ENCODE data around the gene IRF7.

IRF7 gene

DNA sequence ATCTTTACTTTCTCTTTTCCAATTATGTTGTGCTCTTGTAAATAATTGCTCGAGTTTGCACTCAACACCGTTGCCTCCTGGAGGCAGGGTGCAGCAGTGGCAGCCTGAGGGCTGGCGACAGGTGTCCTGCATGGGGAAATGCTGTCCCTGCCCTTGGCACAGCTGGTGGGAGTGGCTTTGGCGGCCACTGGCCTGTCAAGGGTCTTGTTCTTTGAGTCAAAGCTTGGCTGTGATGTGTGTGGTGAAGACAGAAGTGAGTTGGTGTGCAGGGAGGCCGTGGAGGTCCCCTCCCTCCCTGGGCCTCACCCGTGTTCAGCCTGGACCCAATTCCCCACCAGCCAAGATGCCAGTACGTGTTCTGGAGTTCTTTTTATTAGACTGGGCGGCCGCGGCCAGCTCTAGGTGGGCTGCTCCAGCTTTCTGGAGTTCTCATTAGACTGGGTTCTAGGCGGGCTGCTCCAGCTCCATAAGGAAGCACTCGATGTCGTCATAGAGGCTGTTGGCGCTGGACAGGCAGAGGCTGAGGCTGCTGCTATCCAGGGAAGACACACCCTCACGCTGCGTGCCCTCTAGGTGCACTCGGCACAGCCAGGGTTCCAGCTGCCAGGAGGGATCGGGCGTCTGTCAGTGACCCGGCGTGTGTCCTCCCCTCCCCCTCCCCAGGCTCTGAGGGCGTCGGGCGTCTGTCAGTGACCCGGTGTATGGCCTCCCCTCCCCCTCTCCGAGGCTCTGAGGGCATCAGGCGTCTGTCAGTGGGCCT, 3.4 kb downstream of the IRF7 start:
- Histone ChIP-seq H3K4me1 (ENCODE audit: control extremely low read depth in 1 of 4, control insufficient read depth in 4 of 4, insufficient read depth in 4 of 4, low read length in 3 of 4) (peaks cover 0 to 31% (median 23%) of the 10 kb centered on the region in 4 experiments), H3K36me3 (ENCODE audit: control insufficient read depth in 4 of 4, insufficient read depth in 4 of 4, low read length in 3 of 4) (peaks cover 5 to 63% (median 48%) of the 10 kb centered on the region in 4 experiments), H3K27me3 (replicated peaks in 2 of 5; ENCODE audit: control insufficient read depth in 4 of 5, insufficient read depth in 5 of 5, low read length in 4 of 5) (no peaks in the 10 kb centered on the region), H3K4me3 (ENCODE audit: control insufficient read depth in 1 of 7, extremely low read depth in 1 of 7, insufficient read depth in 4 of 7, low read depth in 2 of 7, low read length in 6 of 7) (no peak overlapping the region), H3K27ac (ENCODE audit: insufficient read depth in 1 of 2, low read depth in 1 of 2, low read length in 2 of 2, poor library complexity in 1 of 2, severe bottlenecking in 2 of 2) (peak overlapping the region in 1 of 2 experiments; percentile 49), H3K9me3 (ENCODE audit: control extremely low read depth in 1 of 5, control insufficient read depth in 4 of 5, insufficient read depth in 2 of 5, low read depth in 1 of 5, low read length in 4 of 5) (no peaks in the 10 kb centered on the region)
- CTCF ChIA-PET: interaction anchor here (0.7 to 2.1 kb wide), 5 partner anchors 16 to 56 kb away, joined by 3 to 8 read pairs (median 5); no protein-coding TSS in a partner anchor
- POLR2A ChIA-PET: interaction anchor here (1.0 kb wide), 1 partner anchor 25 kb away, joined by 3 read pairs; no protein-coding TSS in a partner anchor
- DNase-seq: peak; percentile 39 to 60 (median 50)
- WGBS (ENCODE audit: insufficient coverage): 96% methylated on average over 18 of the region's 27 CpGs

DNA sequence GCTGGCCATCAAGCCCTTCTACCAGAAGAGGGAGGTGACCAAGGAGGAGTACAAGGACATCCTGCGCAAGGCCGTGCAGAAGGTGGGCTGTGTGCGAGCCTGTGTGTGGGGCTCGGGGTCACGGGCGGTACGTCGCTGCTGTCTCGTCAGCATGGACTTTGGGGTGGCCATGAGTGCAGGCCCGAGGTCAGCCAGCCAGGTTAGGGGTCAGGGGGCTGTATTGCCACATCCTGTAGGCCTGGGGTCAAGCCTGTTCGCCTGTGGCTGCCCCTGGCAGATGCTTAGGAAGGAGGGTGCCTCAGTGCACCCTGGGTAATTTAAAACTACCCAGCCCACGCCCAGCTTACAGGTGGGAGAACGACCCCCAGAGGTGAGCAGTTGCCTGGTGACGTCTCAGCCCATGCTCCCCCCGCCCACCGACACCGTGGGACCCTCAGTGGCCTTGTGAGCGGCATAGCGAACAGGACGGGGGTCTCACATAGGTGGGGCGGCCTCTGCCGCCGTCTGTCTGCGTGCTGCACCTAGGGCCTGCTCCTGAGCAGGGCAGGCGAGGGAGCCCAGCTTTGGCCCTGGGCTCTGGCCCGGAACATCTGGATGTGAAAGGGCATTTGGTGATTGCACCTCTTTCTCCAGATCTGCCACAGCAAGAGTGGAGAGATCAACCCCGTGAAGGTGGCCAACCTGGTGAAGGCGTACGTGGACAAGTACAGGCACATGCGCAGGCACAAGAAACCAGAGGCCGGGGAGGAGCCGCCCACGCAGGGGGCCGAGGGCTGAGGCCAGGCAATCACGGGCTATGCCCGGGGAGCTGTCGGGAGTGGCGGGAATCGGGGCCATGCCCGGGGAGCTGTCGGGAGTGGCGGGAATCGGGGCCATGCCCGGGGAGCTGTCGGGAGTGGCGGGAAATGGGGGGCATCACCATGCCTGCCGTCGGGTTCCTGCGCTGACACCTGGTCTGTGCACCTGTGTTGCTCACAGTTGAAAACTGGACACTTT, 4.5 kb downstream of the IRF7 start:
- Histone ChIP-seq H3K27me3 (replicated peaks in 2 of 5; ENCODE audit: control insufficient read depth in 4 of 5, insufficient read depth in 5 of 5, low read length in 4 of 5) (no peaks in the 10 kb centered on the region), H3K9me3 (ENCODE audit: control extremely low read depth in 1 of 5, control insufficient read depth in 4 of 5, insufficient read depth in 2 of 5, low read depth in 1 of 5, low read length in 4 of 5) (no peaks in the 10 kb centered on the region), H3K4me1 (ENCODE audit: control extremely low read depth in 1 of 4, control insufficient read depth in 4 of 4, insufficient read depth in 4 of 4, low read length in 3 of 4) (peaks cover 0 to 21% (median 13%) of the 10 kb centered on the region in 4 experiments), H3K36me3 (ENCODE audit: control insufficient read depth in 4 of 4, insufficient read depth in 4 of 4, low read length in 3 of 4) (peaks cover 5 to 74% (median 58%) of the 10 kb centered on the region in 4 experiments), H3K4me3 (ENCODE audit: control insufficient read depth in 1 of 7, extremely low read depth in 1 of 7, insufficient read depth in 4 of 7, low read depth in 2 of 7, low read length in 6 of 7) (no peak overlapping the region), H3K27ac (ENCODE audit: insufficient read depth in 1 of 2, low read depth in 1 of 2, low read length in 2 of 2, poor library complexity in 1 of 2, severe bottlenecking in 2 of 2) (no peak overlapping the region)
- no peak for DNase-seq
- 96% methylated on average over 36 of the region's 49 CpGs for WGBS (ENCODE audit: insufficient coverage)
- POLR2A ChIA-PET: interaction anchor here (0.6 to 0.9 kb wide), 2 partner anchors 10 to 22 kb away, joined by 7 to 10 read pairs; no protein-coding TSS in a partner anchor
- CTCF ChIA-PET: interaction anchor here (1.0 to 2.1 kb wide), 4 partner anchors 15 to 55 kb away, joined by 3 to 8 read pairs (median 5); no protein-coding TSS in a partner anchor

DNA sequence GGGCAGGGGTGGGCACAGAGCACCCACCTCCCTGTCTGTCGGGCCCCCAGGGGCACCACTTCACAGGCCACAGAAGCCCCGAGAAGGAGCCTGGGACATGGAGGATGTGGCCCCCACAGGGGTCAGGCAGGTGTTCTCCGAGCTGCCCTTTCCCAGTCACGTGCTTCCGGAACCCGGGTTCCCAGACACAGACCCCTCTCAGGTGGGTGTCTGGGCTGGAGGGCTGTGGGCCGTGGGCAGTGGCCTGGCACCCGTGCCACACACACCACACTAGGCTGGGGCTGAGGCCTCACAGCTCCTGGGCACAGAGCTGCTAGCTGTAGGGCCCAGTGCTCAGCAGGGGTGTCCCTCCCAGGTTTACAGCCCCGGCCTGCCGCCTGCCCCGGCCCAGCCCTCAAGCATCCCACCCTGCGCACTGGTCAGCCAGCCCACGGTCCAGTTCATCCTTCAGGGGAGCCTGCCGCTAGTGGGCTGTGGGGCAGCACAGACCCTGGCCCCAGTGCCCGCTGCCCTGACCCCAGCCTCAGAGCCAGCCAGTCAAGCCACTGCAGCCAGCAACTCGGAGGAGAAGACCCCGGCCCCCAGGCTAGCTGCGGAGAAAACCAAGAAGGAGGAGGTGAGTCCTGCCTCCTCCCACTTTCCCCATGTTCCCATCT, 5.5 kb downstream of the IRF7 start:
- Histone ChIP-seq H3K4me3 (ENCODE audit: control insufficient read depth in 1 of 7, extremely low read depth in 1 of 7, insufficient read depth in 4 of 7, low read depth in 2 of 7, low read length in 6 of 7) (no peak overlapping the region), H3K27me3 (replicated peaks in 2 of 5; ENCODE audit: control insufficient read depth in 4 of 5, insufficient read depth in 5 of 5, low read length in 4 of 5) (no peaks in the 10 kb centered on the region), H3K4me1 (ENCODE audit: control extremely low read depth in 1 of 4, control insufficient read depth in 4 of 4, insufficient read depth in 4 of 4, low read length in 3 of 4) (peaks cover 0 to 13% (median 10%) of the 10 kb centered on the region in 4 experiments), H3K36me3 (ENCODE audit: control insufficient read depth in 4 of 4, insufficient read depth in 4 of 4, low read length in 3 of 4) (peaks cover 7 to 84% (median 68%) of the 10 kb centered on the region in 4 experiments), H3K27ac (ENCODE audit: insufficient read depth in 1 of 2, low read depth in 1 of 2, low read length in 2 of 2, poor library complexity in 1 of 2, severe bottlenecking in 2 of 2) (no peak overlapping the region), H3K9me3 (ENCODE audit: control extremely low read depth in 1 of 5, control insufficient read depth in 4 of 5, insufficient read depth in 2 of 5, low read depth in 1 of 5, low read length in 4 of 5) (no peaks in the 10 kb centered on the region)
- DNase-seq: no peak
- ChIA-PET CTCF (interaction anchor here (1.0 kb wide), 1 partner anchor 55 kb away, joined by 3 read pairs; no protein-coding TSS in a partner anchor), POLR2A (interaction anchor here (0.9 kb wide), 1 partner anchor 9 kb away, joined by 7 read pairs; no protein-coding TSS in a partner anchor)
- WGBS (ENCODE audit: insufficient coverage): 99% methylated on average over 14 of the region's 18 CpGs

DNA sequence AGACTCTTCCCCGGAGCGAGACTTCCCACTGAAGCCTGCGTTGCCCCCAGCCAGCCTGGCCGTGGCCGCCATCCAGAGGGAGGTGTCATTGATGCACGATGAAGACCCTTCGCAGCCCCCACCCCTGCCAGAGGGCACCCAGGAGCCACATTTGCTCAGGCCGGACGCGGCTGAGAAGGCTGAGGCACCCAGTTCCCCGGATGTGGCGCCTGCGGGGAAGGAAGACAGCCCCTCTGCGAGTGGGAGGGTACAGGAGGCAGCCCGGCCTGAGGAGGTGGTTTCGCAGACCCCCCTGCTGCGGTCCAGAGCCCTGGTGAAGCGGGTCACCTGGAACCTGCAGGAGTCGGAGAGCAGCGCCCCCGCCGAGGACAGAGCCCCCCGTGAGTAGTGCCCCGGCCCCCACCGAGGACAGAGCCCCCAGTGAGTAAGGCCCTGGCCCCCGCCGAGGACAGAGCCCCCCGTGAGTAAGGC, 6.4 kb downstream of the IRF7 start:
- Histone ChIP-seq H3K9me3 (ENCODE audit: control extremely low read depth in 1 of 5, control insufficient read depth in 4 of 5, insufficient read depth in 2 of 5, low read depth in 1 of 5, low read length in 4 of 5) (no peaks in the 10 kb centered on the region), H3K27ac (ENCODE audit: insufficient read depth in 1 of 2, low read depth in 1 of 2, low read length in 2 of 2, poor library complexity in 1 of 2, severe bottlenecking in 2 of 2) (no peak overlapping the region), H3K4me3 (ENCODE audit: control insufficient read depth in 1 of 7, extremely low read depth in 1 of 7, insufficient read depth in 4 of 7, low read depth in 2 of 7, low read length in 6 of 7) (no peak overlapping the region), H3K27me3 (replicated peaks in 2 of 5; ENCODE audit: control insufficient read depth in 4 of 5, insufficient read depth in 5 of 5, low read length in 4 of 5) (no peaks in the 10 kb centered on the region), H3K36me3 (ENCODE audit: control insufficient read depth in 4 of 4, insufficient read depth in 4 of 4, low read length in 3 of 4) (peaks cover 12 to 90% (median 75%) of the 10 kb centered on the region in 4 experiments), H3K4me1 (ENCODE audit: control extremely low read depth in 1 of 4, control insufficient read depth in 4 of 4, insufficient read depth in 4 of 4, low read length in 3 of 4) (peaks cover 0 to 4% (median under 1%) of the 10 kb centered on the region in 4 experiments)
- POLR2A ChIA-PET: no interaction called here
- no peak for DNase-seq
- 94% methylated on average over 24 of the region's 28 CpGs for WGBS (ENCODE audit: insufficient coverage)
- CTCF ChIA-PET: interaction anchor here (1.0 kb wide), 1 partner anchor 54 kb away, joined by 3 read pairs; no protein-coding TSS in a partner anchor

DNA sequence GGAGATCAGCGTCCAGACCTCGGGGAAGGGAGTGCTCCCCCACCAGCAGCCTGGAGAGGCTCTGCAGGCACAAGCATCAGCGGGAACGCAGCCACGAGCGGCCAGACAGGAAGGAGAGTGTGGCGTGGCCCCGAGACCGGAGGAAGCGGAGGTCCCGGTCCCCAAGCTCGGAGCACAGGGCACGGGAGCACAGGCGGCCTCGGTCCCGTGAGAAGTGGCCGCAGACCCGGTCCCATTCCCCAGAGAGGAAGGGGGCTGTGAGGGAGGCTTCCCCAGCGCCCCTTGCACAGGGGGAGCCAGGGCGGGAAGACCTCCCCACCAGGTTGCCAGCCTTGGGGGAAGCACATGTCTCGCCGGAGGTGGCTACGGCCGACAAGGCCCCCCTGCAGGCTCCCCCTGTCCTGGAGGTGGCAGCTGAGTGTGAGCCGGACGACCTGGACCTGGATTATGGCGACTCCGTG, 6.9 kb downstream of the IRF7 start:
- no peak for DNase-seq
- Histone ChIP-seq H3K4me3 (ENCODE audit: control insufficient read depth in 1 of 7, extremely low read depth in 1 of 7, insufficient read depth in 4 of 7, low read depth in 2 of 7, low read length in 6 of 7) (no peak overlapping the region), H3K9me3 (ENCODE audit: control extremely low read depth in 1 of 5, control insufficient read depth in 4 of 5, insufficient read depth in 2 of 5, low read depth in 1 of 5, low read length in 4 of 5) (no peaks in the 10 kb centered on the region), H3K27ac (ENCODE audit: insufficient read depth in 1 of 2, low read depth in 1 of 2, low read length in 2 of 2, poor library complexity in 1 of 2, severe bottlenecking in 2 of 2) (no peak overlapping the region), H3K27me3 (replicated peaks in 2 of 5; ENCODE audit: control insufficient read depth in 4 of 5, insufficient read depth in 5 of 5, low read length in 4 of 5) (no peaks in the 10 kb centered on the region), H3K36me3 (ENCODE audit: control insufficient read depth in 4 of 4, insufficient read depth in 4 of 4, low read length in 3 of 4) (peaks cover 14 to 93% (median 77%) of the 10 kb centered on the region in 4 experiments), H3K4me1 (ENCODE audit: control extremely low read depth in 1 of 4, control insufficient read depth in 4 of 4, insufficient read depth in 4 of 4, low read length in 3 of 4) (no peaks in the 10 kb centered on the region)
- POLR2A ChIA-PET: no interaction called here
- 92% methylated on average over 26 of the region's 28 CpGs for WGBS (ENCODE audit: insufficient coverage)
- CTCF ChIA-PET: interaction anchor here (1.0 kb wide), 1 partner anchor 17 kb away, joined by 3 read pairs; no protein-coding TSS in a partner anchor

DNA sequence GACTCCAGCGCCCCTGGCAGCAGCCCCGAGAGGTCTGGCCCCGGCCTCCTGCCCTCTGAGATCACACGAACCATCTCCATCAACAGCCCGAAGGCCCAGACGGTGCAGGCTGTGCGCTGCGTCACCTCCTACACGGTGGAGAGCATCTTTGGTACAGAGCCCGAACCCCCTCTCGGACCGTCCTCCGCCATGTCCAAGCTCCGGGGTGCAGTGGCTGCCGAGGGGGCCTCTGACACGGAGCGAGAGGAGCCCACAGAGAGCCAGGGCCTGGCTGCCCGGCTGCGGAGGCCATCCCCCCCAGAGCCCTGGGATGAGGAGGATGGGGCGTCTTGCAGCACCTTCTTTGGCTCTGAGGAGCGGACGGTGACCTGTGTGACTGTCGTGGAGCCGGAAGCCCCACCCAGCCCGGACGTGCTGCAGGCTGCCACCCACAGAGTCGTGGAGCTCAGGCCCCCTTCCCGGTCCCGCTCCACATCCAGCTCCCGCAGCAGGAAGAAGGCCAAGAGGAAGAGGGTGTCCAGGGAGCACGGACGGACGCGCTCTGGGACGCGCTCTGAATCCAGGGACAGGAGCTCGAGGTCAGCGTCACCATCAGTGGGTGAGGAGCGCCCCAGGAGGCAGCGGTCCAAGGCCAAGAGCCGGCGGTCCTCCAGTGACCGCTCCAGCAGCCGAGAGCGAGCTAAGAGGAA, 7.6 kb downstream of the IRF7 start:
- H3K27me3 ChIP-seq (replicated peaks in 2 of 5; ENCODE audit: control insufficient read depth in 4 of 5, insufficient read depth in 5 of 5, low read length in 4 of 5): no peaks in the 10 kb centered on the region
- no peak overlapping the region for H3K4me3 ChIP-seq (ENCODE audit: control insufficient read depth in 1 of 7, extremely low read depth in 1 of 7, insufficient read depth in 4 of 7, low read depth in 2 of 7, low read length in 6 of 7)
- no peaks in the 10 kb centered on the region for H3K4me1 ChIP-seq (ENCODE audit: control extremely low read depth in 1 of 4, control insufficient read depth in 4 of 4, insufficient read depth in 4 of 4, low read length in 3 of 4)
- DNase-seq: no peak
- no peaks in the 10 kb centered on the region for H3K9me3 ChIP-seq (ENCODE audit: control extremely low read depth in 1 of 5, control insufficient read depth in 4 of 5, insufficient read depth in 2 of 5, low read depth in 1 of 5, low read length in 4 of 5)
- POLR2A ChIA-PET: no interaction called here
- WGBS (ENCODE audit: insufficient coverage): 96% methylated on average over 44 of the region's 45 CpGs
- H3K27ac ChIP-seq (ENCODE audit: insufficient read depth in 1 of 2, low read depth in 1 of 2, low read length in 2 of 2, poor library complexity in 1 of 2, severe bottlenecking in 2 of 2): no peak overlapping the region
- peaks cover 14 to 95% (median 82%) of the 10 kb centered on the region in 4 experiments for H3K36me3 ChIP-seq (ENCODE audit: control insufficient read depth in 4 of 4, insufficient read depth in 4 of 4, low read length in 3 of 4)
- CTCF ChIA-PET: interaction anchor here (1.0 kb wide), 1 partner anchor 16 kb away, joined by 3 read pairs; no protein-coding TSS in a partner anchor
